Central memory CD8-positive, alpha-beta T cell (primary cell): ENCODE results near the gene HERPUD1.

Experiments
- ATAC-seq: fragments of 150-1000 bp; cut with Tn5 transposase; replicated peaks from 2 replicates; pipeline ENCODE4 v1.10.0; 2022; ENCODE audit warnings: mild to moderate bottlenecking, moderate FRiP score, moderate number of reproducible peaks; ENCODE audit not compliant: poor library complexity, severe bottlenecking; ENCODE audit errors: extremely low read depth
- DNase-seq, 2 donors: peaks; one replicate each; pipeline ENCODE4 v3.0.0; 2021; ENCODE audit warnings: low spot score in 2 of 2
- H3K27ac Mint-ChIP-seq: one replicate; pipeline ENCODE4 v1.8.0; 2022; ENCODE audit warnings: low read depth, mild to moderate bottlenecking, moderate library complexity, mixed read lengths
- H3K27me3 Mint-ChIP-seq: one replicate; pipeline ENCODE4 v1.8.0; 2022; ENCODE audit warnings: mixed read lengths
- H3K36me3 Mint-ChIP-seq: one replicate; pipeline ENCODE4 v1.8.0; 2022; ENCODE audit warnings: mild to moderate bottlenecking, moderate library complexity, mixed read lengths; ENCODE audit not compliant: insufficient read depth
- H3K4me1 Mint-ChIP-seq: one replicate; pipeline ENCODE4 v1.8.0; 2022; ENCODE audit warnings: mixed read lengths
- H3K4me3 Mint-ChIP-seq: one replicate; pipeline ENCODE4 v1.8.0; 2022; ENCODE audit warnings: mild to moderate bottlenecking, moderate library complexity, mixed read lengths
- H3K9me3 Mint-ChIP-seq: one replicate; pipeline ENCODE4 v1.8.0; 2022; ENCODE audit warnings: mixed read lengths

The HERPUD1 gene

DNA sequence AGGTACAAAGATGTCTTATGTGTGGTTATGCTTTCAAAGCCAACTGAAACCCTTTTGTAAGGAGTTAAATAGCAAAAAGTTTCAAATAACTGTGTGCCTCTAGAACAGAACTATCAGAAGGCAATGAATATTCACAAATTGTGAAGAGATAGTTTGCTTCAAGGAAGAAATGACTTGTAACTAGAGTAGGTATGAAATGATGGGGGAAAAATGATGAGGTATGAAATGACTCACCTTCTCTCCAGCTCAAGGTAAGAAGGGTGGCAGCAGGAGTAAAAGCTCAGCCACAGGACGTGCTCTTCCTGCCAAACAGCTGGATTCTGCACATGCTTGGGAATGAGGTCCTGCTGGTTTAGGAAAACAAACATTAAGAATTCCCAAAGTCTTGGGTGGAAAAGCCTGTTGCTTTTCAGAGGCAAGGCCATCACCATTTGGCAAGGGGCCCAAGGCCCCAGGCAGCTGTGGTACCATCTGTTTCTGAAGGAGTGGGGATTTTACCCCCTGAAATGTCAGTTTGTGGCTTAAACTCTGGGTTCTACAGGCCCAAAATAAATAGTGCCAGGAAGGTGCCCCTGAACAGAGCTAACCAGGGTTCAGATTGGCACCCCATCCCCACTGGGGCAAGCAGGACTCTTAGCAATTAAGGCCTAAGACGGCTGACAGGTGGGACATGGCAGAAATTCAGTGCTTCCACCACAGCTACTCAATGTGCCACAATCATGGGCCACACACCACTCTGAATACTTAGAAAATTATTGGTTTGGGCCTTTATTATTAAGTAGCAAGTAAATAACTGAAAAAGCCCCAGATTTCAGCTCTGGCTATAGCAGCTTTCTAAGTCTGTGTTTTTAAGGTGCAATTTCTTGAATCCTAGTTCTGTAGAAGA lies 13.3 kb downstream of the HERPUD1 start:
- Mint-ChIP-seq H3K4me3 (no peak overlapping the region), H3K9me3 (no peaks in the 10 kb centered on the region), H3K27me3 (no peaks in the 10 kb centered on the region), H3K27ac (peak overlapping the region; percentile 72), H3K36me3 (peaks cover 51% of the 10 kb centered on the region), H3K4me1 (peaks cover 12% of the 10 kb centered on the region)
- ATAC-seq (no peak), DNase-seq (no peak)

DNA sequence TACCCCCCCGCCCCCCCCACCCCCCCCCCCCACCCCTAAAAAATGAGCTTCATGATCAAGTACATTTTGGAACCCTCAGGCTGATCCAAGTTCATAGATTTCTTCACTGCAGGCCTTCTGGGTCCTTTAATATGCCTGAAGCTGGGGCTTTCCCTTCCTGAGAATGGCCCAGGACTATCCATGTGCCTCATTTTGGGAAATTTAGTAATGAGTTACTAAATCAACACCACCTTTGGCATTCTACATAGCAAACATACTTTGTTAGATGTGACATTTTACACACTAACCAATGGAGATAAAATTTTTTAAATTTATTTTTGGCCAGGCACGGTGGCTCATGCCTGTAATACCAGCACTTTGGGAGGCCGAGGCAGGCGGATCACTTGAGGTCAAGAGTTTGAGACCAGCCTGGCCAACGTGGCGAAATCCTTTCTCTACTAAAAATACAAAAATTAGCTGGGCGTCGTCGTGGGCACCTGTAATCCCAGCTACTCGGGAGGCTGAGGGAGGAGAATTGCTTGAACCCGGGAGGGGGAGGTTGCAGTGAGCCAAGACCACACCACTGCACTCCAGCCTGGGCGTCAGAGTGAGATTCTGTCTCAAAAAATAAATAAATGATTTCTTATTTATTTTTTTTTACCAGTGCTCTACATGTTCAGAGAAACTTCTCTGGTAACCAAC lies 14.0 kb downstream of the HERPUD1 start:
- H3K36me3 Mint-ChIP-seq, result peaks cover 45% of the 10 kb centered on the region
- H3K9me3 Mint-ChIP-seq, result no peaks in the 10 kb centered on the region
- DNase-seq (no peak), ATAC-seq (no peak)
- H3K4me1 Mint-ChIP-seq, result peaks cover 19% of the 10 kb centered on the region
- peak overlapping the region; percentile 67 for H3K27ac Mint-ChIP-seq
- H3K4me3 Mint-ChIP-seq, result no peak overlapping the region
- H3K27me3 Mint-ChIP-seq, result no peaks in the 10 kb centered on the region

DNA sequence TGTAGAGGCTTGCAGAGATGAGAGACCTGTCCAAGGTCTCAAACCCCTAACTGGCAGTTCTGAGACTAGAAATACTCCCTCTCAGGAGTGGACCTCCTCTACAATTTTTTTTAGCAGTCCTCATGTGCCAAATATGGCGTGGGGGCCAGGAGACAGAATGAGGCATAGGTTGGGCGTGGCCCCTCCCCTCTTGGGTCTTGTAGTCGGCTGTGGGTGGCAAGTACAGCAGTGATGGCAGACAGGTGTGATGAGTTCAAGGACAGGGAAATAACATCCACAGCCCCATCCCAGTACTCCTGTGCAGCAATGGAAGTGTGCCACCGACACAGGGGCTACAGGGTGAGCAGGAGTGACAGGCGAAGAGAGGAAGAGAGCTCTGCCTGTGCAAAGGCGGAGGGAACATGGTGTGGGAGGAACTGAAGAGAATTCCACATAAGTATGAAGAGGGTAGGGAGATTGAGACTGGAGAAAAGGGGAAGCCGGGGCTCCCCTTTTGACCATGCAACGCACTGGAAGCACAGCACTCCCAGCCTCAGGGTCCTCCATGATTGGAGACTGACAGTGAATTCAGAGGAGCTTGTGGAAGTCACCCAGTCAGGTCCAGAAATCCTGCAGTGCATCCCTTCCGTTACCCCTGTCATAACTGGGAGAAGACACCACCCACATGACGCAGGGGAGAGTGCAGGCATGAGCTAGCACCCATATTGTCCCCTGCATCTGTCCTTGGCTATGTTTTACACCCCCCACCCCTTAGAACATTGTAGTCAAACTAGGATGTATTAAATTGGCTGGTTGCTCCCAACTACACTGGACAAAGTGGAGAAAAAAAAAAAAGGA lies 15.0 kb downstream of the HERPUD1 start:
- peaks cover 26% of the 10 kb centered on the region for H3K4me1 Mint-ChIP-seq
- H3K9me3 Mint-ChIP-seq, result no peaks in the 10 kb centered on the region
- peaks cover 37% of the 10 kb centered on the region for H3K36me3 Mint-ChIP-seq
- no peaks in the 10 kb centered on the region for H3K27me3 Mint-ChIP-seq
- no peak overlapping the region for H3K4me3 Mint-ChIP-seq
- ATAC-seq, result no peak
- DNase-seq, result no peak
- H3K27ac Mint-ChIP-seq, result peak overlapping the region; percentile 67

DNA sequence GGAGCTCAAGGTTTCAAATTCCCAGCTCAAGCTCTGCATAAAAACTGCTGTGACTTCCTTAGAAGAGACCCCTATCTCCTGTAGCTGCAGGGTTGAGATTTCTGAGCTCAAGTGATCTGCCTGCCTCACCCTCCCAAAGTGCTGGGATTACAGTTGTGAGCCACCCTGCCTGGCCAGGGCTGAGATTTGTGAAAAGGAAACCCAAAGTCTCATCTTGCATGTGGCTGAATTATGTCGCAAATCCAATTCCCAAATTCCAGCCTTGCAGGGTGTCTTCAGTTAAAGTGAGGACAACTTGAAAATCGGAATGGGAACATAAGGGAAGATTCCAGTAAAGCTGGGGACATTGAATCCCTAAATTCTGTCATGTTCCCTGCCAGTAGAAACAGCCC lies 15.7 kb downstream of the HERPUD1 start:
- DNase-seq, result no peak
- ATAC-seq, result no peak
- no peak overlapping the region for H3K27ac Mint-ChIP-seq
- H3K27me3 Mint-ChIP-seq, result no peaks in the 10 kb centered on the region
- H3K4me3 Mint-ChIP-seq, result no peak overlapping the region
- peaks cover 26% of the 10 kb centered on the region for H3K4me1 Mint-ChIP-seq
- peaks cover 31% of the 10 kb centered on the region for H3K36me3 Mint-ChIP-seq
- H3K9me3 Mint-ChIP-seq, result no peaks in the 10 kb centered on the region

DNA sequence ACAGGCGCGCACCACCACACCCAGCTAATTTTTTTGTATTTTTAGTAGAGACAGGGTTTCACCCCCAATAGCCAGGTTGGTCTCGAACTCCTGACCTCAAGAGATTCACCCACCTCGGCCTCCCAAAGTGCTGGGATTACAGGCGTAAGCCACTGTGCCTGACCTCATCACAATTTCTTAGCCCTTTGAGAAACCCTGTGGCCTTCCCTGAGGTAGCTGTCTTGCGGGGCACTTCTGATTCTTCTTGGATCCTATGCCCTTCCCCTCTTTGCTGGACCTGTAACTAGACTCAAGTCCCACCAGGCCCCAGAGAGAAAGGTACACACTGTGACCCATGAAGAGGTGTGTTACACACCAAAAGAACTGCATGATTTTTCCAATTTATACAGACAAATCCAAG lies 16.3 kb downstream of the HERPUD1 start:
- H3K4me3 Mint-ChIP-seq, result no peak overlapping the region
- no peak overlapping the region for H3K27ac Mint-ChIP-seq
- H3K4me1 Mint-ChIP-seq, result peaks cover 20% of the 10 kb centered on the region
- H3K9me3 Mint-ChIP-seq, result no peaks in the 10 kb centered on the region
- DNase-seq, result no peak
- H3K36me3 Mint-ChIP-seq, result peaks cover 25% of the 10 kb centered on the region
- ATAC-seq, result no peak
- H3K27me3 Mint-ChIP-seq, result no peaks in the 10 kb centered on the region

DNA sequence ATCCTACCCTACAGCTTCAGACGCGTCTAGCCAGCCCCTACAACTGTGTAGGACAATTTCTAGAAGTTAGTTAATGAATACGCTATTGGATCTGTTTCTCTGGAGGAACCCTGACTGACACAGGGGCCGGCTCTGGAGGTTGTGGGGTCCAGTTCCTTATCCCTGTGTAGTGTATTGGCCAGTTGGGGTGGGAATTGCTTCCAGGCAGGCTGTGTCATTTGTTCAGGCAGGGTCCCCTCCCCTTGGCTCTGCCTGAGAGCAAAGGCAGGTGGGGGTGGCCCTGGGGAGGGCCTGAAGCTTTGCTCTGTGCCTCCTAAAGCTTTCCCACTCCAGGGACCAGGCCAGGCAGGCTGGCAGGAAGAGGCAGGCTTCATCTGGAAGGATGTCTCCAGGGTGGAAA lies 18.1 kb downstream of the HERPUD1 start:
- H3K36me3 Mint-ChIP-seq, result peaks cover 10% of the 10 kb centered on the region
- no peak overlapping the region for H3K4me3 Mint-ChIP-seq
- H3K27me3 Mint-ChIP-seq, result no peaks in the 10 kb centered on the region
- H3K4me1 Mint-ChIP-seq, result peaks cover 18% of the 10 kb centered on the region
- ATAC-seq, result no peak
- H3K27ac Mint-ChIP-seq, result peak overlapping the region; percentile 63
- no peak for DNase-seq
- no peaks in the 10 kb centered on the region for H3K9me3 Mint-ChIP-seq

DNA sequence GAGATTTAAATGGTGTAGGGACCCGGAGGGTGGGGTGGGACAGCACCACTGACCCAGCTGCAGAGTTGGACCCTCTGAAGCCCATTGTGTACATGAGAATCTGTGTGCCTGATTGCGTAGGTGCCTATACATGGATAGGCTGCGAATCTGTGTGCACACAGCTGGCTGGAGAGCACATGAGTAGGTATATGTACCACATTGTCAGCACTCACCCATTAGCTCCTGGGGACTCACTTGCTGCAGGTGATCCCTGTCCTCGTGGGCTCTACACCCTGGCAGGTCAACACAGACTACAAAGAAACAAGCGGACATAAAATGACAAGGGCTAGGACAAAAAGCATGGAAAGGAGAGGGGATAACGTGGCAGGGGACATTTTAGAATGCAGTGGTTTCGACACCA lies 18.5 kb downstream of the HERPUD1 start:
- ATAC-seq (no peak), DNase-seq (no peak)
- no peaks in the 10 kb centered on the region for H3K27me3 Mint-ChIP-seq
- H3K9me3 Mint-ChIP-seq, result no peaks in the 10 kb centered on the region
- peaks cover 7% of the 10 kb centered on the region for H3K36me3 Mint-ChIP-seq
- no peak overlapping the region for H3K4me3 Mint-ChIP-seq
- H3K27ac Mint-ChIP-seq, result peak overlapping the region; percentile 63
- H3K4me1 Mint-ChIP-seq, result peaks cover 18% of the 10 kb centered on the region

DNA sequence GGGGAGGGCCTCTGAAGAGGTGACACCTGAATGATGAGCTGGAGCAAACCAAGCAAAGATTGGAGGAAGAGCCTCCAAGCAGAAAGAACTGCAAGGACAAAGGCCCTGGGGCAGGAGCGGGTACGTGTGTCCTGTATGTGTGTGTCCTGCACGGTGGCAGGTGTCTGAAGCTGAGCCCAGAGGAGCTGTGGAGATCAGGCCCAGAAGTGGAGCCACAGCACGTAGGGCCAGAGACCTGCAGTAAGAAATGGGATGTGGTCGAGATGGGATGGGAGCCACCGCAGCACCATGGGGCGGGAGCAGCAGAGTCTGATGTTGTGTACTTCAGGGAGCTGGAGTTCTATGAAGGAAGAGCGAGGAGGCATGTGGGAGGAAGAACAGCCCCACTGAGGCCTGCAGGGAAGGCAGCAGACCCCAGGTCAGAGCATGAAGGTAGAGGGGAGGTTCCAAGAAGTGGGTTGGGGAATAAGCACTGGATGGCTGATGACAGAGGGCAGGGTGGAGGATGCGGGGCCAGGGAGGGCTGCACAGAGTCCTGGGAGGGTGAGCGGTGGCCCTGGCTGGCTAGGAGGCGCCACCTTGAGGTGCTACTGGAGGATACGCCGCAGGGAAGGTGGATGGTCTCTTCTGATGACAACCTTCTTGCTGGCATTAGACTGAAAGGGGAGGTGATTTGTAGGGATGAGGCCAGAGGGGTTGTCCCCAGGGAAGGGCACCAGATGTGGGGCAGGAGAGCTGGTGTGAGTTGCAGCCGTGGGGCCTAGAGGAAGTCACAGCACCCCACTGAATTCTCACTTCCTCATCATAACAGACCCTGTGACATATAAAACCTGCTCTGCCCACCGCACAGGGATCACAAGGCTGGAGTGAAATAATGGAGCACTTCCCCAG lies 19.2 kb downstream of the HERPUD1 start:
- H3K27ac Mint-ChIP-seq, result peak overlapping the region; percentile 63
- H3K9me3 Mint-ChIP-seq, result no peaks in the 10 kb centered on the region
- peak; percentile 80 for ATAC-seq
- no peaks in the 10 kb centered on the region for H3K27me3 Mint-ChIP-seq
- H3K36me3 Mint-ChIP-seq, result peaks cover 4% of the 10 kb centered on the region
- H3K4me3 Mint-ChIP-seq, result no peak overlapping the region
- DNase-seq, result peak in 1 of 2 donors; percentile 23
- peaks cover 18% of the 10 kb centered on the region for H3K4me1 Mint-ChIP-seq

DNA sequence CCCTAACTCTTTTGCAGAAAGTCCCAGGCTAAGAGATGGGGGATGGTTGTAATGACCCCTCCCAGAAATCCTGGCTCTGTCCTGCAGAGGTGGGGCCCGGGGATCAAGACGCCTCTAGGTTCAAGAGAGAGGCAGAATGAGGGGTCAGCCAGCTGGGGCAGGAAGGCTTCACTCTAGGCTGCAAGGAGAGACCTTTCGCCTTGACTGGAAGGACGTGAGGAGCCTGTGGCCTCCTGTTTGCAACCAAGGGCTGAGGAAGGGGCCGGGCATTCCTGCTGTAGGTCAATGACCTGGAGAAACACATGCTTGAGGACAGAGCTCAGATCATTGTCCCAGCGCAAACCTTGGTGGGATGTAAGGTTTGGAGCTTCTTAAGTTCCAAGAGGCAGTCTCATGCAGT lies 21.1 kb downstream of the HERPUD1 start:
- Mint-ChIP-seq H3K4me1 (peaks cover 14% of the 10 kb centered on the region), H3K4me3 (no peak overlapping the region), H3K27ac (no peak overlapping the region), H3K27me3 (no peaks in the 10 kb centered on the region), H3K9me3 (no peaks in the 10 kb centered on the region), H3K36me3 (peaks cover 3% of the 10 kb centered on the region)
- no peak for DNase-seq
- no peak for ATAC-seq

DNA sequence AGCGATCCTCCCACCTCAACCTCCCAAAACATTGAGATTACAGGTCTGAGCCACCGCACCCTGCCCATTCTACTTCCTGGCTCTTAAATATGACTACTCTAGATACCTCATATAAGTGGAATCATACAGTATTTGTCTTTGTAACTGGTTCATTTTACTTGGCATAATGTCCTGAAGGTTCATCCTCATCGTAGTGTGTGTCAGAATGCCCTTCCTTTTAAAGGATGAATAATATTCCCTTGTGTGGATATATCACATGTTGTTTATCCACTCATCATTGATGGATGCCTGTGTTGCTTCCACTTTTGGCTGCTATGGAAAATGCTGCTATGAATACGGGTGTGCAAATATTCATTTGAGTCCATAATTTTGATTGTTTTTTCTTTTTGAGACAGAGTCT lies 24.1 kb downstream of the HERPUD1 start:
- ATAC-seq, result no peak
- Mint-ChIP-seq H3K36me3 (no peaks in the 10 kb centered on the region), H3K4me3 (no peak overlapping the region), H3K9me3 (no peaks in the 10 kb centered on the region), H3K4me1 (peaks cover 6% of the 10 kb centered on the region), H3K27ac (no peak overlapping the region), H3K27me3 (no peaks in the 10 kb centered on the region)
- no peak for DNase-seq

DNA sequence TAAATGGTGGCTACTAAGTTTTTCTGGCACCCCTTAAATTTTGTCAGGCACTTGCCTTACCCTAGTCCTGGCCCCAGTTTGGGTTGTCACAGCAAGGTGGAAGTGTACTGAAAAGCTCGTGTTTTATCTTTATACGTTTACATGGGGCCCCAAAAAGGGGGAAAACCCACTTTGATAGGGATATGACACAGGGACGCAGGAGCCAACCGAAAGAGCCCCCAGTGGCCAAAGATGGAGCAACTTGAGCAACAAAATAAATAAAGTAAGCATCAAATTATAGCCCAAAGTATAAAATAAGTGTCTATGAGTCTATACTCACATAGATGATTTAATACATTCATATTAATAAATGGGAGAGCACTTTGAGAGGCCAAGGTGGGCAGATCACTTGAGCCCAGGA lies 24.8 kb downstream of the HERPUD1 start:
- ATAC-seq (no peak), DNase-seq (no peak)
- no peak overlapping the region for H3K27ac Mint-ChIP-seq
- H3K4me3 Mint-ChIP-seq, result no peak overlapping the region
- no peaks in the 10 kb centered on the region for H3K36me3 Mint-ChIP-seq
- no peaks in the 10 kb centered on the region for H3K9me3 Mint-ChIP-seq
- no peaks in the 10 kb centered on the region for H3K4me1 Mint-ChIP-seq
- H3K27me3 Mint-ChIP-seq, result no peaks in the 10 kb centered on the region
